Lower leg skin (tissue), 4 donors: Measurements from ENCODE around the gene GPX4. TPM values are rescaled to one million over a fixed set of nuclear protein-coding genes. Genes with fewer than 3 reads are reported as not detected.

Experiments
- total RNA-seq, 4 donors: library from RNA; depleted of rRNA; stranded (reverse); fragments of >200 nt; gene quantifications; one replicate each; pipeline ENCODE4 v1.1.0, GENCODE V29; 2016

Gene GPX4
- total RNA-seq, 4 donors from 2014 or later = 375 to 507 (median 469) TPM

Other genes starting within 250 kb of the GPX4 start
- 100 to 1,000 TPM; 263 to 871 (median 364) TPM for gene CFD, start 244.3 kb upstream of the GPX4 start, total RNA-seq
- gene MED16, start 210.8 kb upstream of the GPX4 start, total RNA-seq = 10 to 100 TPM; 41.7 to 62.3 (median 45.5) TPM
- not detected for gene RNU6-9, start 210.5 kb upstream of the GPX4 start, total RNA-seq
- 10 to 100 TPM; 58.1 to 75.6 (median 65.8) TPM for gene R3HDM4, start 190.8 kb upstream of the GPX4 start, total RNA-seq
- gene KISS1R, start 186.7 kb upstream of the GPX4 start, total RNA-seq = 1 to 10 TPM in 1 of 4 donors, under 1 TPM in 1, not detected in 2; 0.88 to 3.5 TPM
- 1 to 10 TPM; 1.8 to 9.4 (median 5.6) TPM for gene ARID3A, start 178.0 kb upstream of the GPX4 start, total RNA-seq
- gene WDR18, start 119.6 kb upstream of the GPX4 start, total RNA-seq = 10 to 100 TPM; 29.0 to 66.9 (median 39.9) TPM
- not detected for gene GRIN3B, start 103.6 kb upstream of the GPX4 start, total RNA-seq
- gene TMEM259, start 82.9 kb upstream of the GPX4 start, total RNA-seq = 100 to 1,000 TPM; 180 to 299 (median 226) TPM
- not detected for gene RNU6-2, start 82.5 kb upstream of the GPX4 start, total RNA-seq
- 10 to 100 TPM; 71.2 to 86.5 (median 79.7) TPM for gene CNN2, start 77.4 kb upstream of the GPX4 start, total RNA-seq
- 10 to 100 TPM; 30.3 to 39.8 (median 33.5) TPM for gene ABCA7, start 63.9 kb upstream of the GPX4 start, total RNA-seq
- gene ARHGAP45, start 36.8 kb upstream of the GPX4 start, total RNA-seq = 10 to 100 TPM; 12.4 to 36.0 (median 14.4) TPM
- 100 to 1,000 TPM in 3 of 4 donors, 10 to 100 TPM in 1; 93.3 to 198 (median 123) TPM for gene POLR2E, start 8.6 kb upstream of the GPX4 start, total RNA-seq
- gene SBNO2, start 70.3 kb downstream of the GPX4 start, total RNA-seq = 10 to 100 TPM; 54.8 to 68.6 (median 60.3) TPM
- 100 to 1,000 TPM in 1 of 4 donors, 10 to 100 TPM in 3; 74.0 to 106 (median 78.4) TPM for gene STK11, start 101.8 kb downstream of the GPX4 start, total RNA-seq
- 10 to 100 TPM in 3 of 4 donors, 1 to 10 TPM in 1; 8.1 to 16.7 (median 13.6) TPM for gene CBARP, start 134.0 kb downstream of the GPX4 start, total RNA-seq
- 100 to 1,000 TPM; 121 to 198 (median 146) TPM for gene ATP5F1D, start 137.8 kb downstream of the GPX4 start, total RNA-seq
- gene MIDN, start 144.6 kb downstream of the GPX4 start, total RNA-seq = 100 to 1,000 TPM in 1 of 4 donors, 10 to 100 TPM in 3; 59.7 to 119 (median 78.7) TPM
- 100 to 1,000 TPM; 496 to 546 (median 545) TPM for gene CIRBP, start 165.3 kb downstream of the GPX4 start, total RNA-seq
- 10 to 100 TPM; 66.3 to 74.1 (median 68.8) TPM for gene FAM174C, start 171.5 kb downstream of the GPX4 start, total RNA-seq
- gene EFNA2, start 181.9 kb downstream of the GPX4 start, total RNA-seq = not detected